ENCODE results near the gene SPDYE3. TPM values are rescaled to one million over a fixed set of nuclear protein-coding genes. Genes with fewer than 3 reads are reported as not detected.
"Not testable (repeated sequence)": the region's sequence is repeated elsewhere in the genome, so short reads cannot be mapped to it uniquely, and the experiment has no call there.

Gene SPDYE3
- not detected in 2 replicates for total RNA-seq

- POLR2A ChIA-PET; H3K4me1 Mint-ChIP-seq; H3K27ac Mint-ChIP-seq; ATAC-seq (ENCODE audit: low read depth); H3K9me3 Mint-ChIP-seq; intact Hi-C loops (cut with micrococcal nuclease); H3K4me3 Mint-ChIP-seq; DNase-seq; CTCF ChIA-PET; H3K27me3 Mint-ChIP-seq: not testable (repeated sequence)
- peaks cover 12% of the 10 kb centered on the region for H3K36me3 Mint-ChIP-seq (ENCODE audit: low read depth)
These were observed at the start of gene SPDYE3 for GRCh38 chr7:100307402-100307801. SPDYE3 (plus strand) TSS chr7:100307702; CDS start chr7:100307886, 184 bp downstream.

GRCh38 chr7:100259984-100260383 is 47.5 kb upstream of the SPDYE3 start:
- CTCF ChIA-PET; H3K27me3 Mint-ChIP-seq; intact Hi-C loops (cut with micrococcal nuclease); DNase-seq; H3K27ac Mint-ChIP-seq; H3K4me1 Mint-ChIP-seq; H3K4me3 Mint-ChIP-seq; H3K9me3 Mint-ChIP-seq; H3K36me3 Mint-ChIP-seq (ENCODE audit: low read depth); ATAC-seq (ENCODE audit: low read depth); POLR2A ChIA-PET: not testable (repeated sequence)

GRCh38 chr7:100262896-100263295 is 44.6 kb upstream of the SPDYE3 start:
- ATAC-seq (ENCODE audit: low read depth); H3K36me3 Mint-ChIP-seq (ENCODE audit: low read depth); H3K9me3 Mint-ChIP-seq; H3K27me3 Mint-ChIP-seq; intact Hi-C loops (cut with micrococcal nuclease); CTCF ChIA-PET; DNase-seq; H3K27ac Mint-ChIP-seq; POLR2A ChIA-PET; H3K4me3 Mint-ChIP-seq: not testable (repeated sequence)
- peaks cover 11% of the 10 kb centered on the region for H3K4me1 Mint-ChIP-seq

- H3K9me3 Mint-ChIP-seq; H3K27me3 Mint-ChIP-seq; intact Hi-C loops (cut with micrococcal nuclease); H3K27ac Mint-ChIP-seq; H3K36me3 Mint-ChIP-seq (ENCODE audit: low read depth); DNase-seq; H3K4me3 Mint-ChIP-seq; POLR2A ChIA-PET; CTCF ChIA-PET; ATAC-seq (ENCODE audit: low read depth): not testable (repeated sequence)
- H3K4me1 Mint-ChIP-seq, result peaks cover 11% of the 10 kb centered on the region
These were observed 43.3 kb upstream of the SPDYE3 start for GRCh38 chr7:100264223-100264622.

- H3K4me1 Mint-ChIP-seq, result peaks cover 11% of the 10 kb centered on the region
- H3K27ac Mint-ChIP-seq; H3K4me3 Mint-ChIP-seq; DNase-seq; H3K9me3 Mint-ChIP-seq; intact Hi-C loops (cut with micrococcal nuclease); POLR2A ChIA-PET; H3K27me3 Mint-ChIP-seq; CTCF ChIA-PET; ATAC-seq (ENCODE audit: low read depth); H3K36me3 Mint-ChIP-seq (ENCODE audit: low read depth): not testable (repeated sequence)
These were observed 42.8 kb upstream of the SPDYE3 start for GRCh38 chr7:100264669-100265165.

- H3K36me3 Mint-ChIP-seq (ENCODE audit: low read depth); ATAC-seq (ENCODE audit: low read depth); POLR2A ChIA-PET; CTCF ChIA-PET; H3K27me3 Mint-ChIP-seq; DNase-seq; H3K4me3 Mint-ChIP-seq; intact Hi-C loops (cut with micrococcal nuclease); H3K27ac Mint-ChIP-seq; H3K9me3 Mint-ChIP-seq: not testable (repeated sequence)
- peaks cover 17% of the 10 kb centered on the region for H3K4me1 Mint-ChIP-seq
These were observed 41.7 kb upstream of the SPDYE3 start for GRCh38 chr7:100265851-100266250.

GRCh38 chr7:100266576-100267354 is 40.7 kb upstream of the SPDYE3 start:
- no peak overlapping the region for H3K4me3 Mint-ChIP-seq
- H3K27me3 Mint-ChIP-seq, result no peaks in the 10 kb centered on the region
- no peak for TF ChIP-seq CTCF (IDR thresholded peaks at IDR 0.05)
- intact Hi-C loops (cut with micrococcal nuclease), result no loop called here
- DNase-seq, result no peak
- peaks cover 5% of the 10 kb centered on the region for H3K36me3 Mint-ChIP-seq (ENCODE audit: low read depth)
- H3K27ac Mint-ChIP-seq, result no peak overlapping the region
- POLR2A ChIA-PET, result interaction anchor here (0.6 to 0.7 kb wide), 2 partner anchors 22 to 134 kb away, joined by 3 to 4 read pairs; no protein-coding TSS in a partner anchor
- H3K4me1 Mint-ChIP-seq, result peaks cover 21% of the 10 kb centered on the region
- no peak for ATAC-seq (ENCODE audit: low read depth)
- H3K9me3 Mint-ChIP-seq, result no peaks in the 10 kb centered on the region
- CTCF ChIA-PET, result no interaction called here

GRCh38 chr7:100267648-100268047 is 39.9 kb upstream of the SPDYE3 start:
- CTCF ChIA-PET, result no interaction called here
- Mint-ChIP-seq H3K4me1 (peaks cover 26% of the 10 kb centered on the region), H3K27me3 (no peaks in the 10 kb centered on the region), H3K4me3 (no peak overlapping the region), H3K36me3 (ENCODE audit: low read depth) (peaks cover 4% of the 10 kb centered on the region), H3K27ac (no peak overlapping the region), H3K9me3 (no peaks in the 10 kb centered on the region)
- DNase-seq (no peak), ATAC-seq (ENCODE audit: low read depth) (no peak)
- POLR2A ChIA-PET, result interaction anchor here (0.6 to 0.7 kb wide), 2 partner anchors 23 to 135 kb away, joined by 3 to 4 read pairs; no protein-coding TSS in a partner anchor
- TF ChIP-seq CTCF (IDR thresholded peaks at IDR 0.05), result no peak
- intact Hi-C loops (cut with micrococcal nuclease), result no loop called here

- H3K36me3 Mint-ChIP-seq (ENCODE audit: low read depth); H3K27me3 Mint-ChIP-seq; H3K9me3 Mint-ChIP-seq; CTCF ChIA-PET; POLR2A ChIA-PET; intact Hi-C loops (cut with micrococcal nuclease); ATAC-seq (ENCODE audit: low read depth); H3K4me3 Mint-ChIP-seq; DNase-seq; H3K27ac Mint-ChIP-seq: not testable (repeated sequence)
- H3K4me1 Mint-ChIP-seq, result peaks cover 28% of the 10 kb centered on the region
These were observed 38.6 kb upstream of the SPDYE3 start for GRCh38 chr7:100268882-100269281.

- H3K4me1 Mint-ChIP-seq, result peaks cover 28% of the 10 kb centered on the region
- intact Hi-C loops (cut with micrococcal nuclease); ATAC-seq (ENCODE audit: low read depth); CTCF ChIA-PET; H3K27me3 Mint-ChIP-seq; H3K27ac Mint-ChIP-seq; H3K9me3 Mint-ChIP-seq; H3K4me3 Mint-ChIP-seq; H3K36me3 Mint-ChIP-seq (ENCODE audit: low read depth); DNase-seq: not testable (repeated sequence)
- POLR2A ChIA-PET, result interaction anchor here (0.7 kb wide), 1 partner anchor 178 kb away, joined by 3 read pairs; no protein-coding TSS in a partner anchor
These were observed 38.0 kb upstream of the SPDYE3 start for GRCh38 chr7:100269306-100270045.
